ENCODE results near the gene PRR13. TPM values are rescaled to one million over a fixed set of nuclear protein-coding genes. Genes with fewer than 3 reads are reported as not detected.

The PRR13 gene
- total and polyA plus RNA-seq, 9 of the 15 experiments (the other 6 are each of a cell fraction or from before 2014, with no cell fraction given), result 117 to 835 (median 285) TPM

DNA sequence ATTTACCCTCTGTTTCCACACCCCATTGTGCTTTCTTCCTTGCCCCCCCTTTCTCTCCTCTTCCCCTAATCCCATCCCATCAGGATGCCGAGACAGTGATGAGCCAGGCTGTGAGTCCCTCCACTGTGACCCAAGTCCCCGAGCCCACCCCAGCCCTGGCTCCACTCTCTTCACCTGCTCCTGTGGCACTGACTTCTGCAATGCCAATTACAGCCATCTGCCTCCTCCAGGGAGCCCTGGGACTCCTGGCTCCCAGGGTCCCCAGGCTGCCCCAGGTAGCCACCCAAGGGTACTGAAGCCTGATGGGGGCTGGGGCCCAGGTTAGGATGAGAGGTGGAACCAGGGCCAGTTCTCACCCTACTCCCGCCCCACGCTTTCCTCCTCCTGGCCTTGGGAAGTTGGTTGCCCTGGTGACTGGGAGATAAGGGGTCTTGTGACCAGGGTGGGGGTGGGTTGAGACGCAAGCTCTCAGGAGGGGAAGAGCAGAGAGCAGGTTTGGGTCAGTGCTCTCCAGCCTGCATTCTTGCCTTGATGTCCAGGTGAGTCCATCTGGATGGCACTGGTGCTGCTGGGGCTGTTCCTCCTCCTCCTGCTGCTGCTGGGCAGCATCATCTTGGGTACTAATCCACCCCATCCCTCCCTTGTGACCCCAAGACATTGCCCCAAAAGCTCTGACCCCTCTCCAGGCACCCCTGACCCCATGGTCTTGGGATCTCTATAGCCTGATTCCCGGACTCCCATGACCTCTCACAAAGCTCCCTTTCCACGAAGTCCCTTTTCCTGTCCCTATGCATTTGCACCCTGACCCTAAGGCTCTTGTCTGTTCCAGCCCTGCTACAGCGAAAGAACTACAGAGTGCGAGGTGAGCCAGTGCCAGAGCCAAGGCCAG lies 16.7 kb upstream of the PRR13 start (continued):
- no peak; the same call in 1 of the 2 replicates for TF ChIP-seq TEAD4 (IDR thresholded peaks at IDR 0.05; ENCODE audit: low read length)
- TF ChIP-seq TEAD4 (CRISPR knock-in tag; IDR thresholded peaks at IDR 0.05; ENCODE audit: borderline replicate concordance), result no peak
- no peak for TF ChIP-seq MLLT1 (IDR thresholded peaks at IDR 0.05)
- TF ChIP-seq, protein P1, sequence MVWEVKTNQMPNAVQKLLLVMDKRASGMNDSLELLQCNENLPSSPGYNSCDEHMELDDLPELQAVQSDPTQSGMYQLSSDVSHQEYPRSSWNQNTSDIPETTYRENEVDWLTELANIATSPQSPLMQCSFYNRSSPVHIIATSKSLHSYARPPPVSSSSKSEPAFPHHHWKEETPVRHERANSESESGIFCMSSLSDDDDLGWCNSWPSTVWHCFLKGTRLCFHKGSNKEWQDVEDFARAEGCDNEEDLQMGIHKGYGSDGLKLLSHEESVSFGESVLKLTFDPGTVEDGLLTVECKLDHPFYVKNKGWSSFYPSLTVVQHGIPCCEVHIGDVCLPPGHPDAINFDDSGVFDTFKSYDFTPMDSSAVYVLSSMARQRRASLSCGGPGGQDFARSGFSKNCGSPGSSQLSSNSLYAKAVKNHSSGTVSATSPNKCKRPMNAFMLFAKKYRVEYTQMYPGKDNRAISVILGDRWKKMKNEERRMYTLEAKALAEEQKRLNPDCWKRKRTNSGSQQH (CRISPR knock-in tag; IDR thresholded peaks at IDR 0.05), result no peak
- TF ChIP-seq, protein P2, sequence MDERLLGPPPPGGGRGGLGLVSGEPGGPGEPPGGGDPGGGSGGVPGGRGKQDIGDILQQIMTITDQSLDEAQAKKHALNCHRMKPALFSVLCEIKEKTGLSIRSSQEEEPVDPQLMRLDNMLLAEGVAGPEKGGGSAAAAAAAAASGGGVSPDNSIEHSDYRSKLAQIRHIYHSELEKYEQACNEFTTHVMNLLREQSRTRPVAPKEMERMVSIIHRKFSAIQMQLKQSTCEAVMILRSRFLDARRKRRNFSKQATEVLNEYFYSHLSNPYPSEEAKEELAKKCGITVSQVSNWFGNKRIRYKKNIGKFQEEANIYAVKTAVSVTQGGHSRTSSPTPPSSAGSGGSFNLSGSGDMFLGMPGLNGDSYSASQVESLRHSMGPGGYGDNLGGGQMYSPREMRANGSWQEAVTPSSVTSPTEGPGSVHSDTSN (CRISPR knock-in tag; IDR thresholded peaks at IDR 0.05; ENCODE audit: low read depth), result no peak
- TF ChIP-seq, protein P2 (tag; conservative IDR thresholded peaks at IDR 0.05; ENCODE audit: low read depth), result no peak
- no peak for TF ChIP-seq ZNF41 (CRISPR knock-in tag; conservative IDR thresholded peaks at IDR 0.05)
- no peak for TF ChIP-seq SETDB1 (IDR thresholded peaks at IDR 0.05; ENCODE audit: low read length)
- peak in 1 of 2 experiments; percentile 73; a peak in 2 of 4 replicates for TF ChIP-seq MAZ (CRISPR knock-in tag; conservative IDR thresholded peaks at IDR 0.05 in 1 of 2, IDR thresholded peaks at IDR 0.05 in 1 of 2)
- TF ChIP-seq SMAD3 (CRISPR knock-in tag; conservative IDR thresholded peaks at IDR 0.05), result no peak
- peak; percentile 83 for TF ChIP-seq TFE3 (CRISPR knock-in tag; IDR thresholded peaks at IDR 0.05)
- no peak for TF ChIP-seq RBBP5 (IDR thresholded peaks at IDR 0.05; ENCODE audit: borderline replicate concordance, insufficient read depth, low read length, poor library complexity, severe bottlenecking)
- no peak for TF ChIP-seq GTF2A2 (tag; IDR thresholded peaks at IDR 0.05)
- TF ChIP-seq ZNF695 (CRISPR knock-in tag; IDR thresholded peaks at IDR 0.05), result no peak
- TF ChIP-seq MNT (conservative IDR thresholded peaks at IDR 0.05), result 0 out of 4 replicates have a peak, but pooled peaks of 1 of the 2 experiments have one; percentile 41
- peak; percentile 80; the same call in 1 of the 2 replicates for TF ChIP-seq CTBP1 (IDR thresholded peaks at IDR 0.05; ENCODE audit: borderline replicate concordance)
- TF ChIP-seq PHF20 (IDR thresholded peaks at IDR 0.05; ENCODE audit: partially characterized antibody), result no peak

Measured in K562 (cell line).